GM10248 (cell line): Measurements from ENCODE around the gene CISD1.
"Not testable (repeated sequence)": the region's sequence is repeated elsewhere in the genome, so short reads cannot be mapped to it uniquely, and the experiment has no call there.

Experiments used
- CTCF ChIA-PET: fragments of 300-600 bp; sonication (Branson Sonifier 250); formaldehyde crosslinking; extraction: SDS; loops from one replicate; lab custom pipeline; 2021; ENCODE audit warnings: antibody characterized with exemption; lab: Yijun Ruan, JAX
- POLR2A ChIA-PET: fragments of 350-650 bp; sonication (Branson Sonifier 250); formaldehyde crosslinking; extraction: SDS; loops from one replicate; lab custom pipeline; 2020; ENCODE audit warnings: antibody characterized with exemption; lab: Yijun Ruan, JAX
- DNase-seq: peaks from one replicate; pipeline ENCODE4 v3.0.0; 2012; ENCODE audit errors: extremely low spot score
- CTCF ChIP-seq: IDR thresholded peaks from 2 replicates; pipeline ENCODE4 v1.5.1; 2012; ENCODE audit warnings: mild to moderate bottlenecking, low read depth; ENCODE audit errors: extremely low read depth, missing control alignments, control extremely low read depth

The CISD1 gene

GRCh38 chr10:58254644-58255043 is 14.3 kb upstream of the CISD1 start:
- ChIA-PET POLR2A (no interaction called here), CTCF (interaction anchor here (1.9 kb wide), 1 partner anchor 8 kb away, joined by 7 read pairs; no protein-coding TSS in a partner anchor)

GRCh38 chr10:58256013-58256780 is 12.8 kb upstream of the CISD1 start:
- DNase-seq, POLR2A ChIA-PET, CTCF ChIA-PET: not testable (repeated sequence)

More at GRCh38 chr10:58254644-58255043, 14.3 kb upstream of the CISD1 start:
- TF ChIP-seq CTCF = no peak
- DNase-seq = no peak

GRCh38 chr10:58258977-58259692 is 9.8 kb upstream of the CISD1 start:
- ChIA-PET CTCF (interaction anchor here (1.0 kb wide), 1 partner anchor 76 kb away, joined by 3 read pairs; the partner anchor contains the start of gene UBE2D1), POLR2A (interaction anchor here (0.6 kb wide), 1 partner anchor 9 kb away, joined by 4 read pairs; the partner anchor contains the start of gene IPMK)
- no peak for DNase-seq
- TF ChIP-seq CTCF = no peak

GRCh38 chr10:58260334-58260733 is 8.6 kb upstream of the CISD1 start:
- no peak for TF ChIP-seq CTCF
- no peak for DNase-seq
- POLR2A ChIA-PET = no interaction called here
- CTCF ChIA-PET = no interaction called here

GRCh38 chr10:58262766-58263165 is 6.2 kb upstream of the CISD1 start:
- no peak for DNase-seq
- ChIA-PET CTCF (interaction anchor here (1.5 kb wide), 1 partner anchor 9 kb away, joined by 7 read pairs; no protein-coding TSS in a partner anchor), POLR2A (no interaction called here)
- no peak for TF ChIP-seq CTCF

- no peak for TF ChIP-seq CTCF
- CTCF ChIA-PET = no interaction called here
- no peak for DNase-seq
- POLR2A ChIA-PET = no interaction called here
Observed at GRCh38 chr10:58264780-58265179, 4.2 kb upstream of the CISD1 start.

- ChIA-PET POLR2A (no interaction called here), CTCF (no interaction called here)
- no peak for TF ChIP-seq CTCF
Observed at GRCh38 chr10:58265249-58265648, 3.7 kb upstream of the CISD1 start.

More at GRCh38 chr10:58265249-58265648, 3.7 kb upstream of the CISD1 start:
- DNase-seq = no peak
